ENCODE measurements around the gene NFIA. TPM values are rescaled to one million over a fixed set of nuclear protein-coding genes. Genes with fewer than 3 reads are reported as not detected.

The NFIA gene
- total RNA-seq, 1 experiment from 2014 or later = 20.9 TPM

DNA sequence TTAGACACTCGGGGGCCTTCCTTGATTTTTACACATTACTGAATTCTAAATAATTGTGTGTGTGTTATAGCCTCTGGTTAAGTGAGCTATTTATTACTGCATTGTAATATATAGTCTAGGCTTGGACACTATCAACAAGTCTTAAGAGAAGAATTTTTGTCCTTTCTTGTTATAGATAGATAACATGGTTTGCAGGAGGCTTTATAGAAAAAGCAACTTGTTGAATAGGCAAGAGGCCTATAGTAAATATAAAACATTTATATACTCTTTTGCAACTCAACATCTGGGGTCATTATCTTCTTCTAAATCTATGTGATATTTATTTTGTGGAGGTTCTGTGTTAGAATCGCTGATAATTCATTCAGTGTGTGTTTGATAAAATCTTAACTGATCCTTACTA is 293.8 kb downstream of the NFIA start:
- no peak overlapping the region for H3K27ac ChIP-seq (ENCODE audit: low read length)
- no peaks in the 10 kb centered on the region for H3K9me3 ChIP-seq (ENCODE audit: control insufficient read depth, insufficient read depth, low read depth, low read length)
- no TSS peak for BruUV-seq (replicated peaks)
- POLR2A ChIA-PET = interaction anchor here (0.6 kb wide), 1 partner anchor 345 kb away, joined by 3 read pairs; no protein-coding TSS in a partner anchor
- no peaks in the 10 kb centered on the region for H3K27me3 ChIP-seq (ENCODE audit: control insufficient read depth, insufficient read depth, low read length)
- CTCF ChIA-PET = no interaction called here
- H3K36me3 ChIP-seq (ENCODE audit: control insufficient read depth, insufficient read depth, low read length) = no peaks in the 10 kb centered on the region
- intact Hi-C loops (cut with micrococcal nuclease; ENCODE audit: unreplicated experiment) (no loop called here), in situ Hi-C loops (cut with HindIII; ENCODE audit: low pct_unique_long_range_greater_than_20kb, low sequenced_read_pairs) (no loop called here)
- H3K4me1 ChIP-seq (ENCODE audit: control insufficient read depth, insufficient read depth, low read length) = no peaks in the 10 kb centered on the region
- no peak for TF ChIP-seq SIN3A (IDR thresholded peaks at IDR 0.05; ENCODE audit: borderline replicate concordance, insufficient read depth, low read depth, low read length)
- no peak for TF ChIP-seq REST (IDR thresholded peaks at IDR 0.05; ENCODE audit: insufficient read depth in 1 of 2, low read depth in 2 of 2, low read length in 1 of 2)
- TF ChIP-seq POLR2AphosphoS5 (IDR thresholded peaks at IDR 0.05; ENCODE audit: low read depth, low read length) = no peak
- TF ChIP-seq CTCF (IDR thresholded peaks at IDR 0.05) = no peak
- no peak for TF ChIP-seq TCF7L2 (IDR thresholded peaks at IDR 0.05; ENCODE audit: low read depth, low read length)
- DNase-seq (ENCODE audit: low read depth, low spot score) (no peak), ATAC-seq (no peak)
- H3K4me3 ChIP-seq (ENCODE audit: low read depth in 2 of 2, low read length in 2 of 2) = no peak overlapping the region

DNA sequence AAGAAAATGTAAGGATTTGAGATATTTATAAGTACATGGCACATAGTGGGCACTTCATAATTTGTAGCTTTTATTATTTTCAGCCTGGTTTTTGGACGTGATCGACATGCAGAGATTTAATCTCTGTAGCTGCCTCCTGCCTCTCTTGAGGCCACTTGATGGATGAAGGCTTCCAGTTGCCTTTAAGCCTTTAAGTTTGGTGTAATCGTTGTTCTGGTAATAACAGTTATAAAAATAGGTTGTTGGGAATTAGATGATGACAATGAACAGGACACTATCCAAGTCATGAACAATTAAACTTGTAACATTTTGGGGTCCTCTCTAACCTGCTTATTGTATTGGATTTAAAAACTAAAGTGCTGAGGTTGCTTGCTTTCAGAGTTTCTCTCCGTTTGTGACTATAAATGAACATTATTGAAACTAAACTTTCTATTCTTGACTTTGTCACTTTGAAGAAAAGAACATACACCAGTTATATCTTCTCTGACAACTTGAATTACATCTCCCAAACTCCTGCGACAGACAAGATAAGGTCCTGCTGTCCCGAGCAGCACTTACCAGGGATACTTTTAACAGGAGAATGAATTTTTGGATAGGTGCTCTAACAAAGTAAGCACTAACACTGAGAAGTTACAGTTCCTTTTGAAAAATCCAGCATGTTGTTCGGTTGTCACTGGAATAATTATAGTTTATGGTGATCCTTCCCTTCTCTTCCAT is 295.0 kb downstream of the NFIA start:
- ChIA-PET POLR2A (no interaction called here), CTCF (no interaction called here)
- H3K4me1 ChIP-seq (ENCODE audit: control insufficient read depth, insufficient read depth, low read length) = no peaks in the 10 kb centered on the region
- intact Hi-C loops (cut with micrococcal nuclease; ENCODE audit: unreplicated experiment) = no loop called here
- no peaks in the 10 kb centered on the region for H3K27me3 ChIP-seq (ENCODE audit: control insufficient read depth, insufficient read depth, low read length)
- no peak for TF ChIP-seq CTCF (IDR thresholded peaks at IDR 0.05)
- no peak for TF ChIP-seq POLR2AphosphoS5 (IDR thresholded peaks at IDR 0.05; ENCODE audit: low read depth, low read length)
- TF ChIP-seq SIN3A (IDR thresholded peaks at IDR 0.05; ENCODE audit: borderline replicate concordance, insufficient read depth, low read depth, low read length) = no peak
- H3K4me3 ChIP-seq (ENCODE audit: low read depth in 2 of 2, low read length in 2 of 2) = no peak overlapping the region
- in situ Hi-C loops (cut with HindIII; ENCODE audit: low pct_unique_long_range_greater_than_20kb, low sequenced_read_pairs) = no loop called here
- no peak overlapping the region for H3K27ac ChIP-seq (ENCODE audit: low read length)
- H3K9me3 ChIP-seq (ENCODE audit: control insufficient read depth, insufficient read depth, low read depth, low read length) = no peaks in the 10 kb centered on the region
- ATAC-seq (no peak), DNase-seq (ENCODE audit: low read depth, low spot score) (no peak)
- no peaks in the 10 kb centered on the region for H3K36me3 ChIP-seq (ENCODE audit: control insufficient read depth, insufficient read depth, low read length)
- no TSS peak for BruUV-seq (replicated peaks)

Data from Panc1 (cell line).